GM19240 (cell line): ENCODE data around the gene VPS13D.

Experiments
- DNase-seq: peaks from one replicate; pipeline ENCODE4 v3.0.0; 2011; ENCODE audit warnings: low spot score; ENCODE audit not compliant: insufficient read length

Gene VPS13D

GRCh38 chr1:12486059-12486341, 256.2 kb downstream of the VPS13D start:
- DNase-seq = no peak

DNA sequence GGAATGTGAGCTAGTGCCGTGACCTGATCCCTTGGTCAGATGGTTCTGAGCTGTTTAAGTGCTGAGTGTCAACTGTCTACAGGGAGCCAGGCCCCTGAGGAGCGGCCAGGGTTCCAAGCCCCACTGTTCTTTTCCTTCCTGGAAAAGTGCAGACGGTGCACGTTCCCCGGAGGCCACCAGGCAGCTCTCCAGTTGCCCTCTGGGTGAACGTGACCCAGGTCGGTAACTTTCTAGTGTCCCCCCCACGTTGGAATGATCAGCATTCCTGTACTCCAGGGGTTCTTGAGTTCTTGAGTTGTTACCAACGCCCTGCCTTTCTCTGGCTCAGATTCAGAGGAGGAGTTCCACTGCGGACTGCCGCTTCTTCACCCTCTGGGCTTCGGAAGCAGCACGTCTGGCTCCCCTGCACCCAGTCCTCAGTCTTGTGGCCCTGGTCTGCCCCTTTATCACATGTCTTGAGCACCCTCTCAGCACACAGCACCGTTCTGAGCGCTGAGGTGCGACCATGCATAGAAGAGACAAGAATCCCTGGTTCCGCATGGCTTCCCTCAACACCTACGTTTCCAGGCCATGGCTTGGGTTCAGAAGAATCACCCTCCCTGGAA, 256.7 kb downstream of the VPS13D start:
- DNase-seq = no peak

DNA sequence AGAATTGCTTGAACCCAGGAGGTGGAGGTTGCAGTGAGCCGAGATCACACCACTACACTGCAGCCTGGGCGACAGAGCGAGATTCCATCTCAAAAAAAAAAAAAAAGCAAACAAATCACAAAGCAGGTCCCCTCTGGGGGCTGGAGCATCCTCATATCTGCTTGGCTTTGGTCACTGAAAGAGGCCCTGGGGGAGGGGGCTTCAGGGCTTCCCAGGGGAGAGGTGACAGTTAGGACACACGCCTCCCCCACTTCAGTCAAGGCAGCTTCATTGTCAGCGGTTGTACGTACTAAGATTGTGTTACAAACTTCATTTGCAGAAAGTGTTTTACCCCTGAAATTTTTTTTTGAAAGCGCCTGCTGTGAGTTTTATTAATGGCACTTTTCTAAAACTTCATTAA, 257.7 kb downstream of the VPS13D start:
- DNase-seq = no peak

GRCh38 chr1:12488666-12489354, 259.0 kb downstream of the VPS13D start:
- no peak for DNase-seq

DNA sequence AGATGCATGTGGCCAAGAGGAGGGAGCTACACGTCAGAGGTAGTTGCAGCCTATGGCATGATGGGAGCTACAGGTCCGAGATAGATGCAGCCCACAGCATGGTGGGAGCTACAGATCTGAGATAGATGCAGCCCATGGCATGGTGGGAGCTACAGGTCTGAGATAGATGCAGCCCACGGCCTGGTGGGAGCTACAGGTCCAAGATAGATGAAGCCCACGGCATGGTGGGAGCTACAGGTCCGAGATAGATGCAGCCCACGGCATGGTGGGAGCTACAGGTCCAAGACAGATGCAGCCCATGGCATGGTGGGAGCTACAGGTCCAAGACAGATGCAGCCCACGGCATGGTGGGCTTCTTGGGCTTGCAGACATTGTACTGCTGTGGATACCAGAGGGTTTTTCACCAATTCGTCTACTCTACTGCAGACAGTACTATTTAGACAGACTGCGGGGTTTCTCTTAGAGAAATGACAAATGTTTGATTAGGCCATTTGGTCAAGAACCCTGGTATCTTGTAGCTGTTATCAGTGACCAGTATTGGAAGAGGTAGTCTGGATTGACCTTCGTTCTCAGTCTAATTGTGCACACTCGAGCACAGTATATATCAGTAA, 260.8 kb downstream of the VPS13D start:
- DNase-seq = no peak

DNA sequence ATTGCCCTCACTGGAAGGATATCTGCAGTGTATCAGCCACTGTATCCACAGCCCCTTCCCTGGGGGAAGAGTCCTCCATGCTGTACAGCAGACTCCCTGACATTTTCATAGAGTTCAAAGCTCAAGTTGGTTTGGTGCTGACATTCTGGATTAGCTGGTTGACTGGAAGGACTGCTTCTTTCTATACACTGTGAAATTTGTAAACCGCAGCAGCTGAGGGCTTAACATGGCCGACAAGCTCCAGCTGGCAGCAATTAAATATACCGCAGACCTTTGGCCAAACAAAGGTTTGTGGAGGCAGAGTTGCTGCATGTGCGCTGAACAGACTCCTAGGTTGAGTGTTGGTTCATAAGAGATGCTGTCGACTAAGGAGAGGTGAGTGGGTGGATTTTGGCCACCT, 261.8 kb downstream of the VPS13D start:
- no peak for DNase-seq

GRCh38 chr1:12495725-12496124, 265.9 kb downstream of the VPS13D start:
- no peak for DNase-seq

DNA sequence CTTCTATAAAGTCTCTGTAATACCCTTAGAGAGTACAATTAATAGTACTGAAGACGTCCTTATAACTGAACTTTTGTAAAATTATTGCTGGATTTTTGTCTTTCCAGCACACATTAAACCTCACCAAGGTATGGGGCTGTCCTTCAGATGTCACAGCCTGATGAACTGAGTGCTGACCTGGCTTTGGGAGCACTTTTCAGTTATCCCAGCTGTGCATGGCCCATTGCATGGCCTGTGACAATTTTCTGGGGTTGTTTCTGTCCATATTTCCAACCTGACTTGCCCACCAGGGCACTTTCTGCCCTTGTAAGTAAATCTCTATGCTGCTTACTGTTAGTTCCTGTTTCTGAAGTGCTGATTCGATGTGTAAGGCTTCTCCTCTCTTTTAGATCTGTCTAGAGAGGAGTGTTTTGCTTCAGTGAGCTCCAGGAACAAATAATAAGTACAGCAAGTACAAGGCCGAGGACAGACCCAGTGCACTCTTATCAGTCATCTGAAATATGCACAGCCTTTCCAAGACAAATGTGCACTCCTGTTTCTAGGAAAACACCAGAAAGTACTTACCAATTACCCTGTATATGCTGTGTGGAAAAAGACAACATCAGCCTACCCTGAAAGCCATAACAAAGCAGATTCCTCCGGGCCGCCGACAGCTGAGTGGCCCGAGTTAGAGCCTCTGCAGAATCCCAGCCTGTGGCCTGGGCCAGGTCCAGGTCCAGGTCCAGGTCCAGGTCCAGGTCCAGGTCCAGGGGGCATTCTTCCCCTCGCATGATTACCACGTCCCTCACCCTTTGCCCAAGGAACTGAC, 266.5 kb downstream of the VPS13D start:
- no peak for DNase-seq

- no peak for DNase-seq
These were observed 269.9 kb downstream of the VPS13D start for GRCh38 chr1:12499539-12500240.

DNA sequence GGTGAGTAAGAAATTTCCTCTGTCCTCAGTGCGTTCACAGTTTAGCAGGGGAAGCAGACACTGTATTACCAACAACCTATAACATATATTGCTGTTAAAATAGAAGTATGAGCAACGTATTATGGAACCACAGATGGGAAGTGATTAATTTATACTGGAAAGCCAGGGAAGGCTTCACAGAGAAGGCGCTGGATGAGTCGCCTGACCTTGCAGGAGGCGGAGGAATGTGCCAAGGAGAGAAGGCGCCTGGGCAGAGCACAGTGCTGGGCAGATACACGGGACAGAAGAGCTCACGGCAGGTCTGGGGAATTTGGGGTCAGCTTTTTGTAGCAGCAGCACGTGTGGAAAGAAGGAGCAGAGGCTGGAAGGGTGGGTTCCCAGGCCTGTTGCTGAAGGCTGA, 271.8 kb downstream of the VPS13D start:
- DNase-seq = no peak

GRCh38 chr1:12502336-12503109, 272.7 kb downstream of the VPS13D start:
- DNase-seq = no peak

DNA sequence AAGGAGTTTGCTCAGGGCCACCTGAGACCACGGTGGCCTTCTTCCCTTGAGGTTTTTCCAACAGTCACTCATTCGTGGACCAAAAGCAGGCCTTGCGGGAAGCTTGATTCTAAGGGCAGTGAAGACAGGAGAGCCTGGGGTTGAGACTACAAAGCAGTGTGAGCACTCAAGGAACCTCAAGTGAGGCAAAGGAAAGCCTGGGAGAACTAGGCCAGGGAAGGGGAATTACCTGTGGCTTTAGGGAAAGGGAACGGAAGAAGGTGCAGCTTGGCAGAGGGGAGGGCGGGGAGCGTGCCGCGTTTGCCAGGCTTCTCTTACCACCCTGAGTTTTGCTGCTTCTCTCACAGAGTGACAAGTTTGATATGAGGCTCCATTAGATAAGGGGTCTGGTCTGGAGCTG, 273.9 kb downstream of the VPS13D start:
- no peak for DNase-seq

GRCh38 chr1:12504601-12505000, 274.8 kb downstream of the VPS13D start:
- no peak for DNase-seq

DNA sequence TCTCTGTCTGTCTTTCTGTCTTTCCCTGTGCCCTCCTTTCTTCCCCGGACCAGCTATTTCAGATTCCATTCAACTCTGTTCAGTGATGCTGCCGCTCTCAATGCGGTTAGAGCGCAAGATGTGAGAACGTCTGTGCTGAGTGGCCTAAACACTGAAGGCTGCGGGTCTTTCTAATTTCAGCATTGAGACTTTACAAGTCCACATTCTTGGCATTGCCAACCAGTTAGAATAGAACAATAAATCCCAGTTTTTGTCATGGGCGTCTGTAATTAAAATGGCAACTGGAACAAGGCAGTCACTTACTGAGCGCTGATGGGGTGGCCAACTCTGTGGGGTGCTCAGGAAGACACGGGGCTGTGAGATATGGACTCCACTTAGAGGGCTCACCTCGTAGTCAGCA, 275.4 kb downstream of the VPS13D start:
- no peak for DNase-seq

GRCh38 chr1:12505639-12506280, 275.9 kb downstream of the VPS13D start:
- DNase-seq = no peak

GRCh38 chr1:12506281-12507280, 276.8 kb downstream of the VPS13D start:
- no peak for DNase-seq

GRCh38 chr1:12507631-12508030, 277.8 kb downstream of the VPS13D start:
- no peak for DNase-seq

DNA sequence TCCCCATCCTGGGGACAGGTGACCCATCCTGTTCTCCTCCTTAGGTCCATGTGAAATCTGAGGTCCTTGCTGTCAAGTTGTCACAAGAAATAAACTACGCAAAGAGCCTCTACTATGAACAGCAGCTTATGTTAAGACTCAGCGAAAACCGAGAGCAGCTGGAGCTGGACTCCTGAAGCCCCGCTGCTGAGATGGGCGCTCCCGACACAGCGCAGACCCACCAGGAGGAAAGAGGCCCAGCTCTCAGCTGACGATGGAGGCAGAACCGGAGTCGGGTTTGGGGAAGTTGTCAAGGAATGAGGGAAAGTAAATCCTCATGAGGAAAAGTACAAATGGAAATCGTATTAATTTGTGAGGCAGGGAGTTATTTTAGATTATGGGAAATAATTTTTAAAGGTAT, 279.0 kb downstream of the VPS13D start:
- no peak for DNase-seq

GRCh38 chr1:12511128-12511484, 281.3 kb downstream of the VPS13D start:
- DNase-seq = no peak
